ENCODE measurements around the gene UBQLNL.

Gene UBQLNL, protein sequence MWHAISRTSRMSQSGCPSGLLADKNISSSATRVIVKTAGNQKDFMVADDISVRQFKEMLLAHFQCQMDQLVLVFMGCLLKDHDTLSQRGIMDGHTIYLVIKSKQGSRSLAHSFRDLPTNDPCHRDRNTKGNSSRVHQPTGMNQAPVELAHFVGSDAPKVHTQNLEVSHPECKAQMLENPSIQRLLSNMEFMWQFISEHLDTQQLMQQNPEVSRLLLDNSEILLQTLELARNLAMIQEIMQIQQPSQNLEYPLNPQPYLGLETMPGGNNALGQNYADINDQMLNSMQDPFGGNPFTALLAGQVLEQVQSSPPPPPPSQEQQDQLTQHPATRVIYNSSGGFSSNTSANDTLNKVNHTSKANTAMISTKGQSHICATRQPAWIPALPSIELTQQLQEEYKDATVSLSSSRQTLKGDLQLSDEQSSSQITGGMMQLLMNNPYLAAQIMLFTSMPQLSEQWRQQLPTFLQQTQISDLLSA

GRCh38 chr11:5516599-5516998, at the start of gene UBQLNL:
TSS of gene UBQLNL (minus strand) at chr11:5516699. CDS start at chr11:5516441, 258 bp downstream.
- Histone ChIP-seq H3K9ac (ENCODE audit: low read depth in 1 of 2, low read length in 2 of 2) (no peak within 1 kb of the TSS), H3K9me3 (ENCODE audit: control insufficient read depth in 1 of 2, low read length in 2 of 2) (no peaks in the 10 kb centered on the region), H3K4me1 (ENCODE audit: control insufficient read depth in 1 of 2, insufficient read depth in 2 of 2, low read length in 2 of 2) (no peaks in the 10 kb centered on the region), H3K27ac (ENCODE audit: low read depth, low read length) (no peak within 1 kb of the TSS), H3K4me3 (ENCODE audit: low read depth in 1 of 2, low read length in 2 of 2) (no peak within 1 kb of the TSS), H3K27me3 (ENCODE audit: control insufficient read depth in 1 of 2, insufficient read depth in 2 of 2, low read length in 2 of 2) (no peaks in the 10 kb centered on the region), H3K36me3 (ENCODE audit: control insufficient read depth in 1 of 2, insufficient read depth in 2 of 2, low read length in 2 of 2) (no peaks in the 10 kb centered on the region)

- Histone ChIP-seq H3K27me3 (ENCODE audit: control insufficient read depth in 1 of 2, insufficient read depth in 2 of 2, low read length in 2 of 2) (no peaks in the 10 kb centered on the region), H3K36me3 (ENCODE audit: control insufficient read depth in 1 of 2, insufficient read depth in 2 of 2, low read length in 2 of 2) (no peaks in the 10 kb centered on the region), H3K9ac (ENCODE audit: low read depth in 1 of 2, low read length in 2 of 2) (no peak overlapping the region), H3K4me1 (ENCODE audit: control insufficient read depth in 1 of 2, insufficient read depth in 2 of 2, low read length in 2 of 2) (no peaks in the 10 kb centered on the region), H3K9me3 (ENCODE audit: control insufficient read depth in 1 of 2, low read length in 2 of 2) (no peaks in the 10 kb centered on the region), H3K4me3 (ENCODE audit: low read depth in 1 of 2, low read length in 2 of 2) (no peak overlapping the region), H3K27ac (ENCODE audit: low read depth, low read length) (no peak overlapping the region)
These were observed 47.9 kb upstream of the UBQLNL start for GRCh38 chr11:5564259-5565019.

DNA sequence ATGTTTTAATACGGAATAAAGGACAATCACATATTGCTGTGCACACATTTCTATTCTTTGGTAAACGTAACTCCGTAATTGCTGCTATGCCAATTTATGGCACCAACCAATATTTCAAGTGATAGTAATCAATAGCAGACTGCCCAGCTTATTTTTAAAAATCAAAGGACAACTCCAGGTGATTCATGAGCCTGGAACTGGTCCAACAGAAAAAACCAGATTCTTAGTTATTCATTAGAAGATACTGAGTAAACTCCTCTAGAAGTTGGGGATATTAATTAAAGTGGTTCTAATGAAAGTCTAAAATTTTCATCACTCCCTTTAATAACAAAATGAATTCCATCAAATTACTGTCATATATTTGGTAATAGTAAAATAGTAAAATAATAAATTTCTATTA, 41.3 kb upstream of the UBQLNL start:
- no peak overlapping the region for H3K9ac ChIP-seq (ENCODE audit: low read depth in 1 of 2, low read length in 2 of 2)
- H3K9me3 ChIP-seq (ENCODE audit: control insufficient read depth in 1 of 2, low read length in 2 of 2), result no peaks in the 10 kb centered on the region
- H3K27me3 ChIP-seq (ENCODE audit: control insufficient read depth in 1 of 2, insufficient read depth in 2 of 2, low read length in 2 of 2), result no peaks in the 10 kb centered on the region
- no peak overlapping the region for H3K27ac ChIP-seq (ENCODE audit: low read depth, low read length)
- no peak overlapping the region for H3K4me3 ChIP-seq (ENCODE audit: low read depth in 1 of 2, low read length in 2 of 2)
- no peaks in the 10 kb centered on the region for H3K36me3 ChIP-seq (ENCODE audit: control insufficient read depth in 1 of 2, insufficient read depth in 2 of 2, low read length in 2 of 2)
- H3K4me1 ChIP-seq (ENCODE audit: control insufficient read depth in 1 of 2, insufficient read depth in 2 of 2, low read length in 2 of 2), result no peaks in the 10 kb centered on the region

GRCh38 chr11:5556596-5557188, 40.2 kb upstream of the UBQLNL start:
- no peak overlapping the region for H3K27ac ChIP-seq (ENCODE audit: low read depth, low read length)
- no peak overlapping the region for H3K9ac ChIP-seq (ENCODE audit: low read depth in 1 of 2, low read length in 2 of 2)
- no peaks in the 10 kb centered on the region for H3K4me1 ChIP-seq (ENCODE audit: control insufficient read depth in 1 of 2, insufficient read depth in 2 of 2, low read length in 2 of 2)
- no peak overlapping the region for H3K4me3 ChIP-seq (ENCODE audit: low read depth in 1 of 2, low read length in 2 of 2)
- no peaks in the 10 kb centered on the region for H3K27me3 ChIP-seq (ENCODE audit: control insufficient read depth in 1 of 2, insufficient read depth in 2 of 2, low read length in 2 of 2)
- H3K9me3 ChIP-seq (ENCODE audit: control insufficient read depth in 1 of 2, low read length in 2 of 2), result no peaks in the 10 kb centered on the region
- no peaks in the 10 kb centered on the region for H3K36me3 ChIP-seq (ENCODE audit: control insufficient read depth in 1 of 2, insufficient read depth in 2 of 2, low read length in 2 of 2)

GRCh38 chr11:5553343-5553742, 36.8 kb upstream of the UBQLNL start:
- H3K4me1 ChIP-seq (ENCODE audit: control insufficient read depth in 1 of 2, insufficient read depth in 2 of 2, low read length in 2 of 2), result no peaks in the 10 kb centered on the region
- no peaks in the 10 kb centered on the region for H3K27me3 ChIP-seq (ENCODE audit: control insufficient read depth in 1 of 2, insufficient read depth in 2 of 2, low read length in 2 of 2)
- no peak overlapping the region for H3K27ac ChIP-seq (ENCODE audit: low read depth, low read length)
- H3K9me3 ChIP-seq (ENCODE audit: control insufficient read depth in 1 of 2, low read length in 2 of 2), result no peaks in the 10 kb centered on the region
- no peak overlapping the region for H3K9ac ChIP-seq (ENCODE audit: low read depth in 1 of 2, low read length in 2 of 2)
- no peaks in the 10 kb centered on the region for H3K36me3 ChIP-seq (ENCODE audit: control insufficient read depth in 1 of 2, insufficient read depth in 2 of 2, low read length in 2 of 2)
- no peak overlapping the region for H3K4me3 ChIP-seq (ENCODE audit: low read depth in 1 of 2, low read length in 2 of 2)

DNA sequence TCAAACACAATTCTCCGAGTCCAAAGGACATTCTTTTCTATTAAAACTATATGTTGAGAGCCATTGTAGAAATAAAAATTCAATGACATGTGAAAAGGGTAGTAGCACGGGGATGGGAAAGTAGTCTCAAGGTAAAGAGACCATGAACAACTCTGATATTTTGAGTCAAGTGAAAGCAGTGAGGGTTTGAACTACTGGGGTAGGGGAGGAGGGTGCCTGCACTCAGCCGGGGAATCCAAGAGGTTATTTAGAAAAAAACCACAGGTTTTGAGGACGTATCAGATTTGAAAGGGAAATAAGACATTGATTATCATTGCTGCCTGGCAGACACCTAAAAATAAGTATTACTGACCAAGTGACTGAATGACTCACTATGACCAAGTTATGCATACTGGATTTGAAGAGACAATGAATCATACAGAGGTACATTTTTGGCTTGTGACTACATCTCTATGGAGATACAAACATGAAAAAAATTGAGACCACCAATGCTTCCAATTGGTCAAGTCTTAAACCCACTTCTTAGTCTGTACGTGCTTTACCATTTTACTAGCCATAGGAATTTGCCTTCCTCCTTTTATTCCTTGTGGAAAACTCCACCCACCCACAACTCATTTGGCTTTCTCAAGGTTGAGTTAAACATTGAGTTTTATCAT, 34.1 kb upstream of the UBQLNL start:
- H3K4me3 ChIP-seq (ENCODE audit: low read depth in 1 of 2, low read length in 2 of 2), result no peak overlapping the region
- no peaks in the 10 kb centered on the region for H3K27me3 ChIP-seq (ENCODE audit: control insufficient read depth in 1 of 2, insufficient read depth in 2 of 2, low read length in 2 of 2)
- H3K36me3 ChIP-seq (ENCODE audit: control insufficient read depth in 1 of 2, insufficient read depth in 2 of 2, low read length in 2 of 2), result no peaks in the 10 kb centered on the region
- no peak overlapping the region for H3K27ac ChIP-seq (ENCODE audit: low read depth, low read length)
- H3K9ac ChIP-seq (ENCODE audit: low read depth in 1 of 2, low read length in 2 of 2), result no peak overlapping the region
- H3K4me1 ChIP-seq (ENCODE audit: control insufficient read depth in 1 of 2, insufficient read depth in 2 of 2, low read length in 2 of 2), result no peaks in the 10 kb centered on the region
- no peaks in the 10 kb centered on the region for H3K9me3 ChIP-seq (ENCODE audit: control insufficient read depth in 1 of 2, low read length in 2 of 2)

GRCh38 chr11:5548440-5548839, 31.9 kb upstream of the UBQLNL start, which contains the start of gene OR52H1:
TSS of gene OR52H1 (minus strand) at chr11:5548540. CDS start at chr11:5545505, 3,035 bp downstream.
- Histone ChIP-seq H3K27ac (ENCODE audit: low read depth, low read length) (no peak within 1 kb of the TSS), H3K9ac (ENCODE audit: low read depth in 1 of 2, low read length in 2 of 2) (no peak within 1 kb of the TSS), H3K27me3 (ENCODE audit: control insufficient read depth in 1 of 2, insufficient read depth in 2 of 2, low read length in 2 of 2) (no peaks in the 10 kb centered on the region)

GRCh38 chr11:5547982-5548381, 31.5 kb upstream of the UBQLNL start:
- Histone ChIP-seq H3K36me3 (ENCODE audit: control insufficient read depth in 1 of 2, insufficient read depth in 2 of 2, low read length in 2 of 2) (no peaks in the 10 kb centered on the region), H3K27ac (ENCODE audit: low read depth, low read length) (no peak overlapping the region), H3K4me1 (ENCODE audit: control insufficient read depth in 1 of 2, insufficient read depth in 2 of 2, low read length in 2 of 2) (no peaks in the 10 kb centered on the region), H3K9me3 (ENCODE audit: control insufficient read depth in 1 of 2, low read length in 2 of 2) (no peaks in the 10 kb centered on the region), H3K9ac (ENCODE audit: low read depth in 1 of 2, low read length in 2 of 2) (no peak overlapping the region), H3K4me3 (ENCODE audit: low read depth in 1 of 2, low read length in 2 of 2) (no peak overlapping the region), H3K27me3 (ENCODE audit: control insufficient read depth in 1 of 2, insufficient read depth in 2 of 2, low read length in 2 of 2) (no peaks in the 10 kb centered on the region)

More at GRCh38 chr11:5548440-5548839, 31.9 kb upstream of the UBQLNL start, which contains the start of gene OR52H1:
- Histone ChIP-seq H3K36me3 (ENCODE audit: control insufficient read depth in 1 of 2, insufficient read depth in 2 of 2, low read length in 2 of 2) (no peaks in the 10 kb centered on the region), H3K4me3 (ENCODE audit: low read depth in 1 of 2, low read length in 2 of 2) (no peak within 1 kb of the TSS), H3K9me3 (ENCODE audit: control insufficient read depth in 1 of 2, low read length in 2 of 2) (no peaks in the 10 kb centered on the region), H3K4me1 (ENCODE audit: control insufficient read depth in 1 of 2, insufficient read depth in 2 of 2, low read length in 2 of 2) (no peaks in the 10 kb centered on the region)

GRCh38 chr11:5546457-5546856, 30.0 kb upstream of the UBQLNL start:
- no peaks in the 10 kb centered on the region for H3K27me3 ChIP-seq (ENCODE audit: control insufficient read depth in 1 of 2, insufficient read depth in 2 of 2, low read length in 2 of 2)
- H3K4me1 ChIP-seq (ENCODE audit: control insufficient read depth in 1 of 2, insufficient read depth in 2 of 2, low read length in 2 of 2), result no peaks in the 10 kb centered on the region
- no peaks in the 10 kb centered on the region for H3K36me3 ChIP-seq (ENCODE audit: control insufficient read depth in 1 of 2, insufficient read depth in 2 of 2, low read length in 2 of 2)
- H3K4me3 ChIP-seq (ENCODE audit: low read depth in 1 of 2, low read length in 2 of 2), result no peak overlapping the region
- H3K27ac ChIP-seq (ENCODE audit: low read depth, low read length), result no peak overlapping the region
- no peak overlapping the region for H3K9ac ChIP-seq (ENCODE audit: low read depth in 1 of 2, low read length in 2 of 2)
- H3K9me3 ChIP-seq (ENCODE audit: control insufficient read depth in 1 of 2, low read length in 2 of 2), result no peaks in the 10 kb centered on the region

All from duodenal mucosa (tissue), 2 donors.